ENCODE data around the gene REM2.
A peak's percentile ranks its signal among the peaks of the same experiment; 100 is the strongest.

Gene REM2, protein sequence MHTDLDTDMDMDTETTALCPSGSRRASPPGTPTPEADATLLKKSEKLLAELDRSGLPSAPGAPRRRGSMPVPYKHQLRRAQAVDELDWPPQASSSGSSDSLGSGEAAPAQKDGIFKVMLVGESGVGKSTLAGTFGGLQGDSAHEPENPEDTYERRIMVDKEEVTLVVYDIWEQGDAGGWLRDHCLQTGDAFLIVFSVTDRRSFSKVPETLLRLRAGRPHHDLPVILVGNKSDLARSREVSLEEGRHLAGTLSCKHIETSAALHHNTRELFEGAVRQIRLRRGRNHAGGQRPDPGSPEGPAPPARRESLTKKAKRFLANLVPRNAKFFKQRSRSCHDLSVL
- 0 to 0.53 (median 0.05) reads per million in 18 experiments for total RNA-seq

DNA sequence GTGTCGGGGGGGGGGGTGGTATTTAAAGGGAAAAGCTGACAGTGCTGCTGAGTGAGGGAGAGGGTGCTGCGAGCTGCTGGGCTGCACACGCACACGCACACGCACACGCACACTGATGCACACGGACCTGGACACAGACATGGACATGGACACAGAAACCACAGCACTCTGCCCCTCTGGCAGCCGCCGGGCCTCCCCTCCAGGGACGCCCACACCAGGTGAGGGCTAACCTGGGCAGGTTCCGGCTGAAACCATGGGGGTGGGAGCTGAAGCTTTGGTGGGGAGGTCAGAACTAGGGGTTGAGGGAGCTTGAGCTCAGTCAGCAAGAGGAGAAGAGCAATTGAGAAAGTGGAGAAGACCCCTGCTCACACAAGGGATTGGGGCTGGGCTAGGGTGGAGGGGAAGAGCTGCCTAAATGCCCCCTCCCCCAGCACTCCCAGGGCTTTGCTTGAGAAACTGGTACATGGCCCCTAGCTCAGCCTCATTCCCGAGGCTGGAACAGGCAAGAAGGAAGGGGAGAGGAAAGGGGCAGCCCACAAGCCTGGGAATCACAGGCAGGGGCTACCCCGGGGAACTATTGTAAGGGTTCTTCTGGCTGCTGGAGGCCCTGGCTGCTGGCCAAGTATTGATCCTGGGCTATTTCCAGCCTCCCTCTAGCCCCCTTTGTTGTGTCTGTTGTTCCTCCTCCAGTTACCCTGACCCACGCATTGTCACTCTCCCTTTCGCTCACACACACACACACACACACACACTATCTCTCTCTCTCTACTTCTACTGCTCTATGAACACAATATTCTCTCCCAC lies at the start of gene REM2:
REM2 (plus strand) TSS at position 50 of the 804 bp plus-strand sequence; CDS start at position 116, 66 bp downstream.
- no peak for DNase-seq

DNA sequence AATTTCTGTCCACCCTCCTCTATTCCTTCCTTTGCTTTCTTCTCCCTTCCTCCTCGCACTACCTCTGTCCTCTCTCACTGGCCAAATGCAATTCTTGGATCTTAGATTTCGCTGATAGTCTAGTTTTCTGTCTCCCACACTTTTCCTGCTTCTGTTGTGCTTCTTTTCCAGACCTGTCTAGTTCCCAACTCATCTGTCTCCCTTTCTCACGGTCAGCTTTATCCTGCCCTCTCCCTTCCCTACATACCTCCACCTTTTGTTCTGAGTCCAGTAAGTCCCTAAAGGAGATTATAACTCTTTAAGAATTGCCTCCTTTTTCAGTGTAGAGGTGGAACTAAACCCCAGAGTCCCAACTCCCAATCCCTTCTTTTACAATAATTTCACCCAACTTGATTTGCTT lies 47.5 kb upstream of the REM2 start:
- DNase-seq, result no peak

DNA sequence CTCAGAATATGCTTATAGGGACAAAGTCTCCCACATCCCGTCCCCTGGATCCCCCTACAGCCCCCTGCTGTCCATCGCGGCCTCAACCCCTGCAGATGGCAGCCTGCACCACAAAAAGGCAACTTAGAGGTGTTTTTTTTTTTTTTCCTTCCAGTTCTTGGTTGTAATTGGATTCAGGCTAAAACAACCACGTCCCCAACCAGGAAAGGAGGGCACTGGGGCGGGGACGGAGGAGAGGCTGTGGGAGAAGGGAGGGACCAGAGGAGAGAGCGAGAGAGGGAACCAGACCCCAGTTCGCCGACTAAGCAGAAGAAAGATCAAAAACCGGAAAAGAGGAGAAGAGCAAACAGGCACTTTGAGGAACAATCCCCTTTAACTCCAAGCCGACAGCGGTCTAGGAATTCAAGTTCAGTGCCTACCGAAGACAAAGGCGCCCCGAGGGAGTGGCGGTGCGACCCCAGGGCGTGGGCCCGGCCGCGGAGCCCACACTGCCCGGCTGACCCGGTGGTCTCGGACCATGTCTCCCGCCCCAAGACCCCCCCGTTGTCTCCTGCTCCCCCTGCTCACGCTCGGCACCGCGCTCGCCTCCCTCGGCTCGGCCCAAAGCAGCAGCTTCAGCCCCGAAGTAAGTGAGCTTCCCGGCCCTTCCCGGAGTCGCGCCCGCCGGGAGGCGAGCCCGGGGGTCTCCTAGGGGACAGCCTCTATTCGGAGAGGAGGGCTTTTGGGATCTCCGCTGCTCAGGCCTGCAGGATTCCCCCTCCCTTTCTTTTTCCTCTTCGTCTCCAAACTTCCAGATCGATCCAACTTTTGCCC lies 46.5 kb upstream of the REM2 start, which contains the start of gene MMP14:
MMP14 (plus strand) TSS at position 285 of the 813 bp plus-strand sequence; CDS start at position 518, 233 bp downstream.
- DNase-seq, result peak; percentile 33 to 69

DNA sequence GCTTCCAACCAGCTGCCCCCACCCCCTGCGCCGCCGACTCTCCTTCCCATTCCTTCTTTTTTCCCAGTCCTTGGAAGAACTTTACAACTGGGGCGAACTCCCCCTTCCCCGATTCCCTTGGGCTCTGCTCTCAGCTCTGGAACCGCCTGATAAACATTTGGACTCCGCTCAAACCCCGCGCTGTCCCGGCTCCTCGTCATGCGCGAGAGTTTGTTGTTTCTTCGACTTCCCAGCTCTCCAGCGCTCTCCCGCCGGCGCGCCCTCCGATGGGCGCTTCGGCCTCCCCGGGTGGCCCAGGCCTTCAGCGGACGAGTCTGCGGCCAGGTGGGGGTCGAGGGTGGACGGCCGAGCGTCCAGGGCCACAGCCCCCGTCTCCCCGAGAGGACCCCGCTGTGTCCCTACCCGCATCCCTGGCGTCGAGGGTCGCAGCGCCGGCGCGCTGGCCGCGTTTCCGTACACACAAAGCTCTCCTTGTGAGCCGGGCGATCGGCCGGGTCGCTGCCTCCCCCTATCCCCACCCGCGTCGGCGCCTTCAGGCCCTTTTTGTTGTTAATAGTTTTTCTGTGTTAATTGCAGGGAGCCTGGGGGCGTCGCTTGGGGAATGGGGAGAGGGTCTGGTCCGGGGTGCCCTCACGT lies 45.8 kb upstream of the REM2 start:
- DNase-seq, result peak; percentile 48 to 50

DNA sequence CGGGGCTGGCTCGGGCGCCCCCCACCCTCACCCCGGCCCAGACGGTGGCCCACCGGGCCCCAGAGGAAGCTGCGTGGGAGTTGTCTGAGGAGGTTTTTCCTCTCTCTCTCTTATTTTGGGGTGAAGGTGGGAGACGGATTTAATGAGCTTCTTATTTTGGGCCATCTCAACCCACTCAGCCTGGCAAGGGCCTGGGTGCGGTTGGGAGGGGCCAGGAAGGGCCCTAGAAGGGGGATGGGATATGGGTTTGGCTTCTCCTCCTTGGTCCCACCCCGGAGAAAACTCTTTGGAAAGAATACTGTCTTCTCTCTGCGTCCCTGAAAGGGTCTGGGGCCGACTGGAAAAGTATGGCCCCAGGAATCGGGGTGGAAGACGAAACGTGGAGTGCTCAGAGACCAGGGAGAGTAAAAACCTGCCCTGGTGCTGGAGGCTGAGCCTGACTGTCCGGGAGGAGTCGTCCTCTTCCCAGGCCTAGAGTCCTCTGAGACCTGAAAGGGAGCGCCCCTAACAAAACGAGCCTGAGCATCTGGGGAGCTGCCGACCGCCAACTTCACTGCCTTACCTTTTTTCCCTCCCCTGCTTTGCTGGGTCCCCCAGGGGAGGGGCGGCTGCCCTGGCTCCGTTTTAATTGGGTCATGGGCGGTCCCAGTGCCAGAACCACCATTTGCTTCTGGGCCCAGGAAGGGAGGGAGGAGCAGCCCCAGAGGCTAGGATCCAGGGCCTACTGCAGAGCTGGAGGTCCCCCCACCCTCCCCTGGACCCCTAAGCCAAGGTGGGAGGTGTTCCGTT lies 45.1 kb upstream of the REM2 start:
- DNase-seq, result peak in 1 of 2 donors; percentile 12

DNA sequence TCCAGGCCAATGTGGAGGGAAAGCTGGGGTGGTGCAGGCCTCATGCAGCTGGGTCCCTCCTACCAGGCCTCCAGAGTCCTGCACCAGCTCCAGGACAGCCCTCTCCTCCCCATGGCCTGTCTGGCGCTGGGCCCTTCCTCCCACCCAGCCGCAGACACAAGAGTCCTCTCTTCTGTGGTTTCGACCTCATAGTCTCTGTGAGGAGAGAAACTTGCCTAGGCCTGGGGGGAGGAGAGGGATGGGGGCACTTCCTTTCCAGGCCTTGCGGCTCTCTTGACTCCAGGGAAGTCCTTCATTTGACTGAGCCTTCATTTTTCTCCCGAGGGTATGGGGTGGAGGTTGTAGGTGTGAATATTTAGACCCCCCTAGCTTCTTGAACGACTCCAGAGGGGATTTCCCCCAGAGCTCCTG lies 44.4 kb upstream of the REM2 start:
- peak in 1 of 2 donors; percentile 54 for DNase-seq

DNA sequence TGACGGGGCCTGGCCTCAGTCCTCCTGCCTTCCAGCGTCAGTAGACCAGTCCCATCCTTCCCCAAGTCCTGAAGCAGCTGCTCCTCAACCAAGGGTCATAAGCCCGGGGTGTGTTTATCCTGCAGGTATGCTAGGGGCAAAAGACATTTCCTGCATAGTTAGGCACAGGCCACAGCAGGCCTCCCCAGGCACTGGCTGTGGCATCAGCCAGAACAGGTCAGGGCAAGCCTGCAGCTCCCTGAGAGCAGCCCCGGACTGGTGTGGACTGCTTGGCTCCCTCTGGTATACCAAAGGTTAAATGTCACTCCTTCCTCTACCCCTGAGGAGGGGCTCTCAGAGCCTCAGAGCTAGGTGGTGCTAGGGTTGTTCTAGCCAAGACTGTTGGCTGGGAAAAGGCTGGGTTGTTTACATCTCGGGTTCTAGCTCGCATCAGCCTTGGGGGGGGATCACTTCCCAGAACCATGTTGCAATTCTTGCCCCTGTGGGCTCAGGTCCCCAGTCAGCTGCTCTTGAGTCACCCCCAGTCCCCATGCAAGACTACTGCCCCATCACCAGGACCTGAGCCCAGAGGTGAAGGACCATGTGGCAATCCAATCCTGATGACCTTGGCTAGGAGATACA lies 43.8 kb upstream of the REM2 start:
- peak in 1 of 2 donors; percentile 21 for DNase-seq

DNA sequence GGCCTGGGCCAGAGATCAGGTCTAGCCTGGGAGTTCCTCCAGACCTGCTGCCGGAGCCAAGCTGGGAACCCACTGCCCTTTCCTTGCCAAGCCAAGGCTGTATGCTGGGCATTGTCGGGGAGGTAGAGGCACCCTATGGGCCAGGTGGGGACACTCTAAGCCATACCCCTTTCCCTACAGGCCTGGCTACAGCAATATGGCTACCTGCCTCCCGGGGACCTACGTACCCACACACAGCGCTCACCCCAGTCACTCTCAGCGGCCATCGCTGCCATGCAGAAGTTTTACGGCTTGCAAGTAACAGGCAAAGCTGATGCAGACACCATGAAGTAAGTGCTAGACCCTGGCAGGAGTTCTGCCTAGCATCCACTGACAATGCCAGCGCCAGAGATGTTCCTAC lies 41.7 kb upstream of the REM2 start:
- DNase-seq, result no peak

DNA sequence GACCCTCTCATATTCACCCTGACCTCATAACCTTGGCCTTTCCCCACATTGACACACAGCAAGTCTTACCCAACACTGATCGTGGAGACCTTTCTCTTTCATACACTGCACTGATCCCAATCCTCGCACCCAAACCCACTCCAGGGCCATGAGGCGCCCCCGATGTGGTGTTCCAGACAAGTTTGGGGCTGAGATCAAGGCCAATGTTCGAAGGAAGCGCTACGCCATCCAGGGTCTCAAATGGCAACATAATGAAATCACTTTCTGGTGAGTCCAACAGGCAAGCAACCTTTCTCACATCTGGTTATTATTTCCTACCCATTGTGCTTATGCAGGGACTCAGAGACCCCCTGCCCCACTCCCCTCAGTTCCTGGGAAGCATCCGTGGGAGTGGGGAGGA lies 41.3 kb upstream of the REM2 start:
- no peak for DNase-seq

DNA sequence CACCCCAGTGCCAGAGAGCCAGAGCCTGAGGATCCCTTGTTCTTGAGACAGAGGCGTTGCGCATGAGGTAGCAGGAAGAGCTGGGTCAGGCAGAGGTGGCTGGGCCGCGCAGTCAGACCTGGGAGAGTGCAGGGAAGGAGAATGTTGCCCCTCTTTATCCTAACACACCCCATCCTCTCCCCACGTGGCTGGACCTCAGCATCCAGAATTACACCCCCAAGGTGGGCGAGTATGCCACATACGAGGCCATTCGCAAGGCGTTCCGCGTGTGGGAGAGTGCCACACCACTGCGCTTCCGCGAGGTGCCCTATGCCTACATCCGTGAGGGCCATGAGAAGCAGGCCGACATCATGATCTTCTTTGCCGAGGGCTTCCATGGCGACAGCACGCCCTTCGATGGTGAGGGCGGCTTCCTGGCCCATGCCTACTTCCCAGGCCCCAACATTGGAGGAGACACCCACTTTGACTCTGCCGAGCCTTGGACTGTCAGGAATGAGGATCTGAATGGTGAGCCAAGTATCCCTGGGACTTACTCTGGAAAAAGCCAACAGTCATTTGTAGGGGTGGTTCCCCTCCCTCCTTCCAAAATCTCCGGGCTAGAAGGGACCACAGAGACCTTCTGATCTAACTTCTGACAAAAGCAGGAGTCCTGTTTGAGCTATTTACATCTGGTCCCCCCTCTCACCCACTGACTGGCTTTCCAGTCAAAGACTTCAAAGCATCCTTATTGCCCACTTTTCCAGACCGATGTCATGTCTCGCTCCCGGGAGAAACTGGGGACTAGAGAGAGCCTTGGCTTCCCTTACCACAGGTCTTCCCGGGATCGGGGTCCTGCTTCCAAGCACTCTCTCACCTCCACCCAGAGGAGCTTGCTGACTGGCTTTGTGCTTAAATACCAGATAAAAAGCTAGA lies 40.6 kb upstream of the REM2 start:
- DNase-seq, result no peak

DNA sequence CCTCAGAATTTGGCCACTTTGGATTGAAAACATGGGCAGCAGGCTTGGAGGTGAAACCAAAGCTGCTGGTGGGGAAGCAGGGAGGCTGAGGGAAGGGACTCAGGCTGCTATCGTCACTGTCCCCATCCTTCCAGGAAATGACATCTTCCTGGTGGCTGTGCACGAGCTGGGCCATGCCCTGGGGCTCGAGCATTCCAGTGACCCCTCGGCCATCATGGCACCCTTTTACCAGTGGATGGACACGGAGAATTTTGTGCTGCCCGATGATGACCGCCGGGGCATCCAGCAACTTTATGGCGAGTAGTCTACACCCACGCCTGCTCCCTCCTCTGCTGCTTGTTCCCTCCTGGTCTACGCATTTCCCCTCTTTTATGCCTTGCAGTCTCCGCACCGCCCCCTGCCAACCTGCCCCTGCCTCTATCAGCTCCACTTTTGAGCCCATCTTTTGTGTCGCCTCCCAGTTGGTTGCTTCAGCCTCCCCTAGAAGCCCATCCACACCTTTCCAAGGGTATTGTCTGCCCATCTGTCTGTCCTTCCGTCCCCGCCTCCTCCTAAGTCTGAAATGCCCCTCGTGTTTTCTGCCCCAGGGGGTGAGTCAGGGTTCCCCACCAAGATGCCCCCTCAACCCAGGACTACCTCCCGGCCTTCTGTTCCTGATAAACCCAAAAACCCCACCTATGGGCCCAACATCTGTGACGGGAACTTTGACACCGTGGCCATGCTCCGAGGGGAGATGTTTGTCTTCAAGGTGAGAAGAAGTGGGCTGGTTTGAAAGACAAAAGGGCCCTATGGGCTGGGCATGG lies 39.7 kb upstream of the REM2 start:
- DNase-seq, result no peak

DNA sequence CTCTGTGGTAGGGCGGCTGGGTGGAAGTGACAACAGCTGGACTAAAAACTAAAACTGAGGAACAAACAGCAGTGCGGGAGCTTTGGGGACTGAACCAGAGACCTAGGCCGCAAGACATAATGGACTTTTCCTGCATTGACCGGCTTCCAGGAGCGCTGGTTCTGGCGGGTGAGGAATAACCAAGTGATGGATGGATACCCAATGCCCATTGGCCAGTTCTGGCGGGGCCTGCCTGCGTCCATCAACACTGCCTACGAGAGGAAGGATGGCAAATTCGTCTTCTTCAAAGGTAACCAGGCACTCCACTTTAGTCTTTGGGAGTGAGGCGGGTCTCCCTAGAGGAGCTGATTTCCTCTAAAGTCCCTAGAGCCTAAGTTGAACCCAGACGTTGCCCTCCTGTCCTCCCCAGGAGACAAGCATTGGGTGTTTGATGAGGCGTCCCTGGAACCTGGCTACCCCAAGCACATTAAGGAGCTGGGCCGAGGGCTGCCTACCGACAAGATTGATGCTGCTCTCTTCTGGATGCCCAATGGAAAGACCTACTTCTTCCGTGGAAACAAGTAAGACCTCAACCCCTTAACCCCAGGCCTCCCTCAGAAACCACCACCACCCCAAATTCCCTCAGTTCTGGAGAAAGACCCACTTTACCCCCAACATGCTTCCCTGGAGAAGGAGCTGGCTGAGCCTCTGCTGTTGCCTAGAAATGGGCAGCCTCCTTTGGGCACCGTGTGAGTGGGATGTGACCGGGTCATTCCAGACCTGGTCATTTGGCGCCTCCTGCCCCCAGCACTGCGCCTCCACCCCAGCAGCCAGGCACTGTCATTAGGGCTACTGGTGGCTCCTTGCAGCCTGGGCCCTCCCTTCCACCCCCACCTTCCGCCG lies 38.6 kb upstream of the REM2 start:
- peak in 1 of 2 donors; percentile 7 for DNase-seq

DNA sequence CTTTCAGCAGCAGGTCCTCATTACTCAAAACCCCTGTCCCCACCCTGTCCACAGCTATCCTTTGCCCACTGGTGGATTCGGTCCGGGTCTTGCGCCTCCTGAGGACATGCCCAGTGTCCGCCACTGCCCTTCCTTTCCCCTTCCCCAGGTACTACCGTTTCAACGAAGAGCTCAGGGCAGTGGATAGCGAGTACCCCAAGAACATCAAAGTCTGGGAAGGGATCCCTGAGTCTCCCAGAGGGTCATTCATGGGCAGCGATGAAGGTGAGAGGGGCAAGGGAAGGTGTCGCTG lies 38.0 kb upstream of the REM2 start:
- no peak for DNase-seq

DNA sequence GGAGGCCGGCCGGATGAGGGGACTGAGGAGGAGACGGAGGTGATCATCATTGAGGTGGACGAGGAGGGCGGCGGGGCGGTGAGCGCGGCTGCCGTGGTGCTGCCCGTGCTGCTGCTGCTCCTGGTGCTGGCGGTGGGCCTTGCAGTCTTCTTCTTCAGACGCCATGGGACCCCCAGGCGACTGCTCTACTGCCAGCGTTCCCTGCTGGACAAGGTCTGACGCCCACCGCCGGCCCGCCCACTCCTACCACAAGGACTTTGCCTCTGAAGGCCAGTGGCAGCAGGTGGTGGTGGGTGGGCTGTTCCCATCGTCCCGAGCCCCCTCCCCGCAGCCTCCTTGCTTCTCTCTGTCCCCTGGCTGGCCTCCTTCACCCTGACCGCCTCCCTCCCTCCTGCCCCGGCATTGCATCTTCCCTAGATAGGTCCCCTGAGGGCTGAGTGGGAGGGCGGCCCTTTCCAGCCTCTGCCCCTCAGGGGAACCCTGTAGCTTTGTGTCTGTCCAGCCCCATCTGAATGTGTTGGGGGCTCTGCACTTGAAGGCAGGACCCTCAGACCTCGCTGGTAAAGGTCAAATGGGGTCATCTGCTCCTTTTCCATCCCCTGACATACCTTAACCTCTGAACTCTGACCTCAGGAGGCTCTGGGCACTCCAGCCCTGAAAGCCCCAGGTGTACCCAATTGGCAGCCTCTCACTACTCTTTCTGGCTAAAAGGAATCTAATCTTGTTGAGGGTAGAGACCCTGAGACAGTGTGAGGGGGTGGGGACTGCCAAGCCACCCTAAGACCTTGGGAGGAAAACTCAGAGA lies 37.0 kb upstream of the REM2 start:
- DNase-seq, result no peak

DNA sequence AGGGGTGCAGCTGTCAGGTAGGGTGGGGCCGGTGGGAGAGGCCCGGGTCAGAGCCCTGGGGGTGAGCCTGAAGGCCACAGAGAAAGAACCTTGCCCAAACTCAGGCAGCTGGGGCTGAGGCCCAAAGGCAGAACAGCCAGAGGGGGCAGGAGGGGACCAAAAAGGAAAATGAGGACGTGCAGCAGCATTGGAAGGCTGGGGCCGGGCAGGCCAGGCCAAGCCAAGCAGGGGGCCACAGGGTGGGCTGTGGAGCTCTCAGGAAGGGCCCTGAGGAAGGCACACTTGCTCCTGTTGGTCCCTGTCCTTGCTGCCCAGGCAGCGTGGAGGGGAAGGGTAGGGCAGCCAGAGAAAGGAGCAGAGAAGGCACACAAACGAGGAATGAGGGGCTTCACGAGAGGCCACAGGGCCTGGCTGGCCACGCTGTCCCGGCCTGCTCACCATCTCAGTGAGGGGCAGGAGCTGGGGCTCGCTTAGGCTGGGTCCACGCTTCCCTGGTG lies 36.2 kb upstream of the REM2 start:
- no peak for DNase-seq

DNA sequence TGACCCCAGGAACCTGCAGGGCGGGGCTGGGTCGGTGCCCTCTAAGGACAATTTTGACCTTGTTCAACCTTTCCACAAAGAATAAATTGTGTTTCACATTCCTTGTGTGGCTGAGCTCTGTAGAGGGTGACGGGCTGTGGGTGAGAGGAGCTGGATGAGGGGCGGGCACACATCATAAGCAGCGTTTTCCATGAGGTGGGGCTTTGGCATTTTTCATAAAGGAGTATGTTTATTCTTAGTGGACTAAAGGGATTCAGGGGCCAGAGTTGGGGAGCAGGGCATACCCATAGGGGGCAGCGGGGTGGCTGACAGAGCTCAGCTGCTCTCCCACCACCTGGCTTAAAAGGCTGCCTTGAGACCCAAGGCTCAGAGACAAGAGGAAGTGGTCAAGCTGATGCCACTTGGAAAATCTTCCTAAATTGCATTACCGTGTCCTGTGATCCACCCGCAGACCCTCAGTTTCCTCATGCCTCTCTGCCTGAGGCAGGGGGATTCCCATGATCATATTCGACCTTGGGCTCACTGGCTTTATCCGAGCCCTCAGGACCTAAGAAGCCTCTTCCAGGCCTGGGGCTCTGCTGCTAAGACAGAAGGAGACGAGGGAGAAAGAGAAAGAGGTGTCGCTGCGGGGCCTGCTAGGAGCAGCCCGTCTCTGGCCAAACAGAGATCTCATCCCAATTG lies 35.2 kb upstream of the REM2 start:
- peak; percentile 65 to 85 for DNase-seq
